K562 (cell line): Measurements from ENCODE around the gene MSL2. TPM values are rescaled to one million over a fixed set of nuclear protein-coding genes. Genes with fewer than 3 reads are reported as not detected.

Source experiments
- ATAC-seq: fragments of 200-7000 bp; cut with Tn5 transposase; 3 replicates; pipeline ENCODE4 v1.9.1; 2020; ENCODE audit warnings: moderate library complexity
- BruUV-seq: library from RNA; stranded (reverse); fragments of 400-500 nt; replicated peaks from 2 replicates; lab custom pipeline; 2021; lab: Mats Ljungman, UMichigan
- CTCF ChIA-PET: fragments of 300-600 bp; formaldehyde crosslinking; extraction: SDS; loops from one replicate; lab custom pipeline; 2021; ENCODE audit warnings: low intra/inter-chr PET ratio; lab: Yijun Ruan, JAX
- POLR2A ChIA-PET: fragments of 300-600, 350-650 bp; sonication (Branson Sonifier 250); formaldehyde crosslinking; extraction: SDS; loops from one replicate; lab custom pipeline; 2021; ENCODE audit warnings: antibody characterized with exemption, inconsistent platforms; lab: Yijun Ruan, JAX
- DNase-seq, 4 experiments: peaks; one replicate each; pipeline versions ENCODE4 v3.0.0 to v3.0.0-alpha.2; 2011 to 2018; ENCODE audit warnings: low spot score in 3 of 4, mixed read lengths in 3 of 4; ENCODE audit errors: extremely low read depth in 1 of 4
- FAIRE-seq: peaks from 2 replicates; lab custom pipeline; 2011; peaks lifted over from hg19 to GRCh38; lab: Jason Lieb, UNC
- H2AFZ ChIP-seq: 2 replicates; pipeline ENCODE4 v1.6.0; 2011; ENCODE audit warnings: low read depth, low read length, control low read depth, inconsistent platforms
- H3K27ac ChIP-seq: fragments of 200-600 bp; 3 replicates; pipeline ENCODE4 v1.8.0; 2011; ENCODE audit warnings: low read depth, mild to moderate bottlenecking, control low read depth, inconsistent platforms, low read length, moderate library complexity, mixed read lengths; ENCODE audit errors: extremely low read depth
- H3K27me3 ChIP-seq, 2 experiments: fragments of 300-600 bp in 1 of 2; 2 replicates in 1 of 2; 3 replicates in 1 of 2; pipeline versions ENCODE4 v1.6.0 to v1.8.0; 2011; ENCODE audit warnings: inconsistent platforms in 2 of 2, low read length in 2 of 2, mild to moderate bottlenecking in 1 of 2, mixed read lengths in 1 of 2, moderate library complexity in 1 of 2; ENCODE audit not compliant: control insufficient read depth in 2 of 2, insufficient read depth in 2 of 2
- H3K36me3 ChIP-seq: fragments of 300-600 bp; 3 replicates; pipeline ENCODE4 v1.8.0; 2011; ENCODE audit warnings: mild to moderate bottlenecking, low read length, inconsistent platforms; ENCODE audit not compliant: control insufficient read depth, insufficient read depth
- H3K4me1 ChIP-seq, 2 experiments: fragments of 200-600 bp in 1 of 2; replicated peaks in 1 of 2; 2 replicates in 1 of 2; 3 replicates in 1 of 2; pipeline versions ENCODE4 v1.5.1 to v1.8.0; 2011; ENCODE audit warnings: inconsistent platforms in 2 of 2, low read length in 2 of 2, mild to moderate bottlenecking in 1 of 2, mixed read lengths in 1 of 2, moderate library complexity in 1 of 2; ENCODE audit not compliant: control insufficient read depth in 2 of 2, insufficient read depth in 2 of 2
- H3K4me2 ChIP-seq: 2 replicates; pipeline ENCODE4 v1.6.1; 2011; ENCODE audit warnings: low read length, control low read depth, inconsistent platforms, mixed read lengths; ENCODE audit not compliant: insufficient read depth
- H3K4me3 ChIP-seq: fragments of 200-600 bp; sonication (generic), shearing (Covaris generic); 2 replicates; pipeline ENCODE4 v1.5.1; 2016; ENCODE audit warnings: control low read depth, inconsistent platforms
- H3K79me2 ChIP-seq: fragments of 200-600 bp; 3 replicates; pipeline ENCODE4 v1.8.0; 2011; ENCODE audit warnings: low read length, inconsistent platforms; ENCODE audit not compliant: control insufficient read depth, insufficient read depth
- H3K9ac ChIP-seq, 2 experiments: 2 replicates each; pipeline versions ENCODE4 v1.6.0 to v1.6.1; 2011; ENCODE audit warnings: low read depth in 2 of 2, low read length in 2 of 2, control low read depth in 1 of 2, inconsistent platforms in 1 of 2, mild to moderate bottlenecking in 1 of 2, mixed read lengths in 1 of 2; ENCODE audit not compliant: insufficient read depth in 1 of 2
- H3K9me1 ChIP-seq: one replicate; pipeline ENCODE4 v1.6.0; 2011; ENCODE audit warnings: inconsistent platforms, mild to moderate bottlenecking, low read length, moderate library complexity; ENCODE audit not compliant: control insufficient read depth, insufficient read depth
- H3K9me3 ChIP-seq: replicated peaks from 2 replicates; pipeline ENCODE4 v1.5.1; 2011; ENCODE audit warnings: low read depth, low read length, inconsistent platforms; ENCODE audit not compliant: control insufficient read depth, insufficient read depth
- H4K20me1 ChIP-seq: replicated peaks from 2 replicates; pipeline ENCODE4 v1.6.1; 2011; ENCODE audit warnings: low read length, inconsistent platforms, mixed read lengths; ENCODE audit not compliant: control insufficient read depth, insufficient read depth
- ATF7 ChIP-seq: fragments of 450-650 bp; IDR thresholded peaks from 2 replicates; pipeline ENCODE4 v1.7.1; 2014; ENCODE audit warnings: mild to moderate bottlenecking, moderate library complexity
- CBX5 ChIP-seq: IDR thresholded peaks from 2 replicates; pipeline ENCODE4 v1.6.1; 2014; ENCODE audit warnings: low read depth, borderline replicate concordance
- ELF1 ChIP-seq: fragments of 200-800 bp; sonication (Bioruptor generic); IDR thresholded peaks from 2 replicates; pipeline ENCODE4 v1.6.1; 2016; ENCODE audit warnings: missing genetic modification characterization, missing compliant biosample characterization
- ETV5 ChIP-seq: sonication (generic); formaldehyde crosslinking; IDR thresholded peaks from 2 replicates; pipeline ENCODE4 v1.4.0; 2020; ENCODE audit warnings: low read depth, mild to moderate bottlenecking, missing genetic modification reagents
- GTF2A2 ChIP-seq: IDR thresholded peaks from 2 replicates; pipeline ENCODE4 v1.6.1; 2016; ENCODE audit warnings: mild to moderate bottlenecking, missing genetic modification characterization, missing compliant biosample characterization
- HCFC1 ChIP-seq: IDR thresholded peaks from 2 replicates; pipeline ENCODE4 v1.6.1; 2012; ENCODE audit warnings: low read depth, low read length, improper control_type of control experiment
- HLTF ChIP-seq: fragments of 450-650 bp; IDR thresholded peaks from 2 replicates; pipeline ENCODE4 v1.6.1; 2016
- IFI16 ChIP-seq: fragments of 250-450 bp; sonication (Bioruptor Pico); IDR thresholded peaks from 2 replicates; pipeline ENCODE4 v2.1.2; 2022; ENCODE audit warnings: mild to moderate bottlenecking, inconsistent platforms
- L3MBTL2 ChIP-seq: fragments of 450-650 bp; IDR thresholded peaks from 2 replicates; pipeline ENCODE4 v1.6.1; 2016; ENCODE audit warnings: mild to moderate bottlenecking, moderate library complexity
- NR2C2 ChIP-seq, 2 experiments: fragments of 200-800 bp in 1 of 2; sonication (Bioruptor generic) in 1 of 2; sonication (generic) in 1 of 2; formaldehyde crosslinking in 1 of 2; IDR thresholded peaks; 2 replicates each; pipeline versions ENCODE4 v1.6.1 to v1.8.0; 2016 to 2022; ENCODE audit warnings: mild to moderate bottlenecking in 1 of 2, missing compliant biosample characterization in 1 of 2, missing genetic modification characterization in 1 of 2, missing genetic modification reagents in 1 of 2
- SAFB ChIP-seq: fragments of 200-400 bp; formaldehyde crosslinking; IDR thresholded peaks from 2 replicates; pipeline ENCODE4 v1.6.1; 2017; ENCODE audit warnings: low read depth, low read length, borderline replicate concordance
- TCFL5 ChIP-seq: fragments of 250-450 bp; sonication (Bioruptor Pico); conservative IDR thresholded peaks from 2 replicates; pipeline ENCODE4 v1.6.1; 2021; ENCODE audit warnings: mild to moderate bottlenecking, moderate library complexity, matching md5 sums
- TSC22D4 ChIP-seq: fragments of 450-650 bp; IDR thresholded peaks from 2 replicates; pipeline ENCODE4 v1.6.1; 2016; ENCODE audit warnings: missing genetic modification characterization, missing biosample characterization, control low read depth
- ZNF124 ChIP-seq: sonication (generic); formaldehyde crosslinking; IDR thresholded peaks from 2 replicates; pipeline ENCODE4 v1.8.1; 2022; ENCODE audit warnings: missing genetic modification reagents
- ZNF239 ChIP-seq: fragments of 250-450 bp; sonication (Bioruptor Pico); IDR thresholded peaks from 2 replicates; pipeline ENCODE4 v1.4.0; 2020; ENCODE audit warnings: mild to moderate bottlenecking
- ZSCAN29 ChIP-seq: fragments of 450-650 bp; IDR thresholded peaks from 2 replicates; pipeline ENCODE4 v1.6.1; 2017
- WGBS: fragments of 100-300 bp; shearing (Covaris generic); methylation state at CpG from one replicate; pipeline ENCODE4 v1.1.6; 2016; ENCODE audit warnings: low coverage, mixed read lengths; ENCODE audit not compliant: insufficient coverage; ENCODE audit errors: missing lambda C conversion rate; 5-methylcytosine and 5-hydroxymethylcytosine counted together
- in situ Hi-C: fragments of 300-500 bp; cut with MboI; formaldehyde crosslinking; loops from 4 replicates; pipeline ENCODE4 v1.15.0; 2018; ENCODE audit warnings: inconsistent platforms, mixed read lengths
- intact Hi-C: fragments of 100-400 bp; cut with micrococcal nuclease; formaldehyde crosslinking; loops from 2 replicates; pipeline ENCODE4 v1.14.2; 2022
- polyA plus RNA-seq, 8 experiments: library from polyadenylated mRNA; depleted of rRNA in 4 of 8; stranded (reverse) in 5 of 8; unstranded in 3 of 8; fragments of >200 nt; fragmentation: Nextera tagmentation in 2 of 8; fragmentation: Illumina TruSeq in 1 of 8; extraction: Ambion mirVana in 2 of 8; extraction: Trizol in 1 of 8; gene quantifications; 2 replicates each; pipeline versions ENCODE4 v1.2.1 to v1.2.3, GENCODE V29; 2011 to 2014; ENCODE audit warnings: inconsistent platforms in 1 of 8, missing spikeins in 1 of 8
- total RNA-seq, 7 experiments: library from RNA; depleted of rRNA in 6 of 7; stranded (reverse); fragments of >200 nt in 6 of 7; fragmentation: Illumina TruSeq in 2 of 7; extraction: Trizol in 2 of 7; gene quantifications; 2 replicates each; pipeline versions ENCODE4 v1.2.1 to v1.2.3, GENCODE V29; 2011 to 2021; ENCODE audit warnings: low replicate concordance in 1 of 7
- TF ChIP-seq, protein P1 (sequence below), 2 experiments: fragments of 250-450 bp in 1 of 2; fragments of 450-650 bp in 1 of 2; sonication (Bioruptor Pico) in 1 of 2; IDR thresholded peaks; 2 replicates each; pipeline versions ENCODE4 v1.6.1 to v1.8.0; 2016 to 2021; ENCODE audit warnings: mild to moderate bottlenecking in 2 of 2, moderate library complexity in 2 of 2, missing compliant biosample characterization in 1 of 2, missing genetic modification characterization in 1 of 2

MSL2 gene
- total and polyA plus RNA-seq, 9 of the 15 experiments (the other 6 are each of a cell fraction or from before 2014, with no cell fraction given) = 1.9 to 19.9 (median 9.1) TPM

DNA sequence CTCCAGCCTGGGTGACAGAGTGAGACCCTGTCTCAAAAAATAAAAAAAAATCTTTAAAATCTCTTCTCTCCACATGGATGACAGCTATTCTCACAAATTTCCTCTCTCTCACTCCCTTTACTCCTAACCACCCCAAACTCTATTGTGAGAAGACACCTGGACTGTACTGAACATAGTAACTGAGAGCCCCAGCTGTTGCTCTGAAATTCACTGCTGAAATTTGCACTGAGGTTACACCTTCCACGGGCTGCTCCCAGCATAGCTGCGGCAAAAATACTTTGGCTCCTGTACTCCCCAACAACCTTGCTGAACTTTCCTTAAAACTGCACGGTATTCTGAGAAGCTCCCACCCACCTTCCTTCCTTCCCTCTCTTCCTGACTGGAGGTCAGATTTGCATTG, 49.6 kb upstream of the MSL2 start:
- ChIA-PET CTCF (no interaction called here), POLR2A (no interaction called here)
- in situ Hi-C loops (loop anchor here (5.0 kb wide), 1 partner anchor 168 kb away; no protein-coding TSS in a partner anchor), intact Hi-C loops (no loop called here)
- Histone ChIP-seq H2AFZ (no peak overlapping the region), H3K4me1 (peaks cover 10 to 13% of the 10 kb centered on the region in 2 experiments; a peak in 4 of 5 replicates), H3K9me1 (no peaks in the 10 kb centered on the region), H3K9me3 (no peaks in the 10 kb centered on the region), H4K20me1 (no peaks in the 10 kb centered on the region), H3K4me2 (no peak overlapping the region), H3K79me2 (peaks cover 2% of the 10 kb centered on the region; the same call in 2 of the 3 replicates), H3K36me3 (no peaks in the 10 kb centered on the region), H3K9ac (no peak overlapping the region), H3K27me3 (no peaks in the 10 kb centered on the region), H3K27ac (no peak overlapping the region), H3K4me3 (no peak overlapping the region)
- TF ChIP-seq ZSCAN29 (no peak), ATF7 (no peak), TSC22D4 (tag) (no peak), HCFC1 (no peak), ELF1 (tag) (no peak)
- FAIRE-seq (no peak), DNase-seq (no peak), ATAC-seq (no peak)
- 15% methylated on average over 2 of the region's 3 CpGs for WGBS
- BruUV-seq = no TSS peak

DNA sequence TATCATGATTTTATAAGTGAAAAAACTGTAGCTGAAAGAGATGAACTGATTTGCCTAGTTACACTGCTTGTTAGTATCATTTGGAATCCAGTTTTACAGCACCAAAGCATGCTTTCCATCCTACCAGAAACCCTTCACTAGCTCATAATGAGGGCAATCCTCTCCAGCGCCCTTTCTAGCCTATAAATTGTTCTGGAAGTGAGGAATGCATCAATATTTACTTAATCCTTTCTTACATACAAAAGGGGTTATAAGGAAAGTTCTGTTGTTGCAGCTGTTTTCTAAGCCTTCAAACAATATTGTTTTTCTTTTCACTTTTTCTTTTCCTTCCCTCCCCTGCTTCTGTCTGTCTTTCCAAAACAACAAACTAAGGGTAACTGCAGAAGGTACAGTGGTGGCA, 43.0 kb upstream of the MSL2 start:
- DNase-seq = no peak
- Histone ChIP-seq H2AFZ (no peak overlapping the region), H4K20me1 (no peaks in the 10 kb centered on the region), H3K4me3 (no peak overlapping the region), H3K4me2 (no peak overlapping the region), H3K36me3 (no peaks in the 10 kb centered on the region), H3K9me1 (no peaks in the 10 kb centered on the region), H3K27me3 (peaks cover 0 to 3% of the 10 kb centered on the region in 2 experiments; a peak in 1 of 5 replicates), H3K79me2 (no peaks in the 10 kb centered on the region), H3K4me1 (no peaks in the 10 kb centered on the region), H3K9me3 (no peaks in the 10 kb centered on the region), H3K9ac (no peak overlapping the region), H3K27ac (no peak overlapping the region)
- ATAC-seq = no peak
- WGBS = 0% methylated on average over 1 of the region's 1 CpG
- no TSS peak for BruUV-seq
- CTCF ChIA-PET = no interaction called here
- in situ Hi-C loops = no loop called here
- no peak for FAIRE-seq
- TF ChIP-seq, protein P1, sequence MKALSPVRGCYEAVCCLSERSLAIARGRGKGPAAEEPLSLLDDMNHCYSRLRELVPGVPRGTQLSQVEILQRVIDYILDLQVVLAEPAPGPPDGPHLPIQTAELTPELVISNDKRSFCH (CRISPR knock-in tag; IDR thresholded peaks at IDR 0.05) = no peak
- TF ChIP-seq, protein P1 (tag; IDR thresholded peaks at IDR 0.05) = no peak
- TF ChIP-seq L3MBTL2 = no peak
- TF ChIP-seq ETV5 (CRISPR knock-in tag) = no peak
- no peak for TF ChIP-seq NR2C2 (CRISPR knock-in tag; IDR thresholded peaks at IDR 0.05)
- TF ChIP-seq NR2C2 (tag; IDR thresholded peaks at IDR 0.05) = no peak
- TF ChIP-seq CBX5 = no peak
- TF ChIP-seq IFI16 (CRISPR knock-in tag) = no peak
- TF ChIP-seq HLTF = no peak
- no peak for TF ChIP-seq TCFL5 (CRISPR knock-in tag)
- TF ChIP-seq ZNF124 (CRISPR knock-in tag) = no peak
- no peak for TF ChIP-seq GTF2A2 (tag)
- no peak for TF ChIP-seq ZNF239 (CRISPR knock-in tag)
- no peak for TF ChIP-seq SAFB
- POLR2A ChIA-PET = no interaction called here
- intact Hi-C loops = no loop called here
